Immature natural killer cell (primary cell): ENCODE results near the gene NR1H3. TPM values are rescaled to one million over a fixed set of nuclear protein-coding genes. Genes with fewer than 3 reads are reported as not detected.
A peak's percentile ranks its signal among the peaks of the same experiment; 100 is the strongest.
"Not testable (repeated sequence)": the region's sequence is repeated elsewhere in the genome, so short reads cannot be mapped to it uniquely, and the experiment has no call there.

Source experiments
- DNase-seq, 3 donors: peaks; one replicate each; pipeline ENCODE4 v3.0.0; 2022; ENCODE audit warnings: mixed read lengths in 1 of 3
- H3K27ac Mint-ChIP-seq, 6 donors: one replicate each; pipeline ENCODE4 v1.8.0; 2020; ENCODE audit warnings: mixed read lengths in 6 of 6, mild to moderate bottlenecking in 5 of 6, inconsistent platforms in 4 of 6, moderate library complexity in 3 of 6
- H3K27me3 Mint-ChIP-seq, 3 donors: one replicate each; pipeline ENCODE4 v1.8.0; 2020 to 2021; ENCODE audit warnings: low read depth in 3 of 3, mild to moderate bottlenecking in 3 of 3, mixed read lengths in 3 of 3, moderate library complexity in 3 of 3, inconsistent platforms in 1 of 3
- H3K36me3 Mint-ChIP-seq, 3 donors: one replicate each; pipeline ENCODE4 v1.8.0; 2020; ENCODE audit warnings: mixed read lengths in 3 of 3, inconsistent platforms in 2 of 3, mild to moderate bottlenecking in 2 of 3
- H3K4me1 Mint-ChIP-seq, 2 donors: one replicate each; pipeline ENCODE4 v1.8.0; 2020; ENCODE audit warnings: inconsistent platforms in 2 of 2, mild to moderate bottlenecking in 2 of 2, mixed read lengths in 2 of 2, moderate library complexity in 1 of 2
- H3K4me3 Mint-ChIP-seq, 5 donors: one replicate each; pipeline ENCODE4 v1.8.0; 2020; ENCODE audit warnings: mild to moderate bottlenecking in 5 of 5, mixed read lengths in 5 of 5, inconsistent platforms in 3 of 5, moderate library complexity in 3 of 5
- H3K9me3 Mint-ChIP-seq, 6 donors: one replicate each; pipeline ENCODE4 v1.8.0; 2020; ENCODE audit warnings: mild to moderate bottlenecking in 6 of 6, mixed read lengths in 6 of 6, inconsistent platforms in 4 of 6, moderate library complexity in 3 of 6
- polyA plus RNA-seq, 3 donors: library from polyadenylated mRNA; unstranded; fragments of 300-500 nt; fragmentation: Illumina TruSeq; gene quantifications; one replicate each; pipeline ENCODE4 v1.2.3, GENCODE V29; 2021

Gene NR1H3
- polyA plus RNA-seq, 3 donors from 2014 or later: 14.8 to 20.3 (median 19.8) TPM

- Mint-ChIP-seq H3K36me3 (peaks cover 23 to 39% (median 27%) of the 10 kb centered on the region in 3 donors), H3K27ac (no peak overlapping the region), H3K27me3 (peaks cover 0 to 3% (median 0%) of the 10 kb centered on the region in 3 donors), H3K4me1 (no peaks in the 10 kb centered on the region), H3K4me3 (no peak overlapping the region), H3K9me3 (peaks cover 0 to 5% (median 2%) of the 10 kb centered on the region in 6 donors)
- DNase-seq: no peak
Observed at GRCh38 chr11:47308050-47308823, 50.4 kb downstream of the NR1H3 start.

GRCh38 chr11:47314992-47315391 is 57.2 kb downstream of the NR1H3 start:
- no peaks in the 10 kb centered on the region for H3K4me1 Mint-ChIP-seq
- H3K36me3 Mint-ChIP-seq: peaks cover 15 to 24% (median 22%) of the 10 kb centered on the region in 3 donors
- H3K27me3 Mint-ChIP-seq: peaks cover 0 to 1% (median 0%) of the 10 kb centered on the region in 3 donors
- no peaks in the 10 kb centered on the region for H3K9me3 Mint-ChIP-seq
- no peak overlapping the region for H3K4me3 Mint-ChIP-seq
- no peak for DNase-seq
- H3K27ac Mint-ChIP-seq: peak overlapping the region in 1 of 6 donors; percentile 31

- H3K27ac Mint-ChIP-seq: peak overlapping the region in 1 of 6 donors; percentile 50
- not testable (repeated sequence) for H3K4me1 Mint-ChIP-seq, H3K4me3 Mint-ChIP-seq, H3K9me3 Mint-ChIP-seq, DNase-seq, H3K27me3 Mint-ChIP-seq
- H3K36me3 Mint-ChIP-seq: peaks cover 10 to 25% (median 24%) of the 10 kb centered on the region in 3 donors
Observed at GRCh38 chr11:47316501-47316900, 58.7 kb downstream of the NR1H3 start.

GRCh38 chr11:47317064-47317828 is 59.5 kb downstream of the NR1H3 start:
- Mint-ChIP-seq H3K4me3 (no peak overlapping the region), H3K4me1 (no peaks in the 10 kb centered on the region), H3K27ac (peak overlapping the region in 3 of 6 donors; percentile 6 to 76 (median 51)), H3K9me3 (no peaks in the 10 kb centered on the region), H3K27me3 (peaks cover 0 to 1% (median 0%) of the 10 kb centered on the region in 3 donors), H3K36me3 (peaks cover 10 to 28% (median 27%) of the 10 kb centered on the region in 3 donors)
- no peak for DNase-seq

GRCh38 chr11:47318166-47318565 is 60.4 kb downstream of the NR1H3 start:
- H3K4me1 Mint-ChIP-seq: no peaks in the 10 kb centered on the region
- H3K36me3 Mint-ChIP-seq: peaks cover 10 to 28% (median 27%) of the 10 kb centered on the region in 3 donors
- H3K9me3 Mint-ChIP-seq: no peaks in the 10 kb centered on the region
- peaks cover 0 to 2% (median 1%) of the 10 kb centered on the region in 3 donors for H3K27me3 Mint-ChIP-seq
- H3K4me3 Mint-ChIP-seq: no peak overlapping the region
- DNase-seq: no peak
- H3K27ac Mint-ChIP-seq: no peak overlapping the region

Other genes with a start within 250 kb of the NR1H3 start
- gene ARFGAP2, start 81.1 kb upstream of the NR1H3 start, polyA plus RNA-seq: 100 to 1,000 TPM; 103 to 137 (median 121) TPM
- under 1 TPM in 1 of 3 donors, not detected in 2; 0.48 TPM for gene PACSIN3, start 71.6 kb upstream of the NR1H3 start, polyA plus RNA-seq
- gene DDB2, start 43.0 kb upstream of the NR1H3 start, polyA plus RNA-seq: 10 to 100 TPM; 27.4 to 39.3 (median 35.4) TPM
- 10 to 100 TPM in 2 of 3 donors, 1 to 10 TPM in 1; 6.6 to 20.1 (median 19.2) TPM for gene ACP2, start 9.2 kb upstream of the NR1H3 start, polyA plus RNA-seq
- gene MADD, start 12.1 kb downstream of the NR1H3 start, polyA plus RNA-seq: 10 to 100 TPM; 14.7 to 42.7 (median 19.3) TPM
- gene MYBPC3, start 94.7 kb downstream of the NR1H3 start, polyA plus RNA-seq: not detected
- gene SPI1, start 120.6 kb downstream of the NR1H3 start, polyA plus RNA-seq: 1 to 10 TPM in 2 of 3 donors, under 1 TPM in 1; 0.95 to 3.6 (median 2.3) TPM
- 10 to 100 TPM; 22.1 to 33.2 (median 27.7) TPM for gene SLC39A13, start 150.6 kb downstream of the NR1H3 start, polyA plus RNA-seq
- 100 to 1,000 TPM; 157 to 207 (median 184) TPM for gene PSMC3, start 168.4 kb downstream of the NR1H3 start, polyA plus RNA-seq
- not detected for gene RAPSN, start 191.1 kb downstream of the NR1H3 start, polyA plus RNA-seq